ENCODE results near the gene TYSND1. TPM values are rescaled to one million over a fixed set of nuclear protein-coding genes. Genes with fewer than 3 reads are reported as not detected.
"Not testable (repeated sequence)": the region's sequence is repeated elsewhere in the genome, so short reads cannot be mapped to it uniquely, and the experiment has no call there.

TYSND1 gene
- total RNA-seq, 1 donor from 2014 or later: 21.4 TPM

DNA sequence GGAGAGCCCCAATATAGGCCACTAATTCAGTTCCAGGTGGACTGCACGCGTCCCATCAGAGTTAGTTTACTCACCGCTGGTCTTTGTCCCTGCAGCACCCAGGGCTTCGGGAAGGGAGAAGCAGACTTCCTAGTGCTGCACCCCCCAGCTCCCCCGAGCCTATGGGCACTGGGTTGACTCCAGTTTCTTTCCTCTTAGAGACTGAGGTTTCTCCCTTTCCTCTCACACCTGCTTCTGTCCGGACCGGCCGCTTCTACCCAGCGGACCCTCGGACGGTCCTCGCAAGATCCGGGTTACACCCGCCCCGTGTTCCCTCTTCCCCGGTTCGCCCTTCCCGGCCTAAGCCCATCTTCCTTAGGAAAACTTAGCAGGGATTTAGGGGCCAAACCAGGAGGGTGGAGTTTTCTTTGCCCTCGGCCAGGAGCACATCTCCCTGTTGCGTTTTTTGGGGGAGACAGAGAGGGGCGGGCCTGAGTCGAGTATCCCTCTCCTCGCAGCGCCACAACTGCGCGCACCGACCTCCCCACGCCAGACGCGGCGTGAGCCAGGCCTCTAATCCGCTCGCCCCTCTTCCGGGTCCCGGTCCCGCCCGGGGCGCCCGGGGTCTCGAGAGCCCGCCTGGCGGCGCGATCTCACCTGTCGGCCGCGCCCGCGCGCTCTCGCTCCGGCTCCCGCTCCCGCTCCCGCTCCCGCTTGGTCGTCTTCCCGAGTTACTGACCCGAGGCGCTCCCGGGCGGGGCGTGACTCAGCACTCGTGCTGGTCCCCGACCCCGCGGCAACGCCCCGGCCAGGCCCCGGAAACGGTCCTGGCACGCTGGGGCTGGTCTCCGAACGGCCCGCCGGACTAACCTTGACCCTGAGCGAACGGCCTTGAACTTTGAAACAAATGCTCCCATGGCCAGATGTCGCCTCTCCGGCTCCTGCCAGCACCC is 14.1 kb downstream of the TYSND1 start, which contains the start of gene AIFM2:
AIFM2 (minus strand) TSS at position 728 of the 932 bp plus-strand sequence. CDS start 8,741 bp downstream, outside the sequence.
- peak; percentile 68 for DNase-seq (ENCODE audit: low spot score)

- DNase-seq (ENCODE audit: low spot score): no peak
Measured at GRCh38 chr10:70131560-70131937, 15.0 kb downstream of the TYSND1 start.

GRCh38 chr10:70130878-70131559 is 15.5 kb downstream of the TYSND1 start:
- DNase-seq (ENCODE audit: low spot score): no peak

DNA sequence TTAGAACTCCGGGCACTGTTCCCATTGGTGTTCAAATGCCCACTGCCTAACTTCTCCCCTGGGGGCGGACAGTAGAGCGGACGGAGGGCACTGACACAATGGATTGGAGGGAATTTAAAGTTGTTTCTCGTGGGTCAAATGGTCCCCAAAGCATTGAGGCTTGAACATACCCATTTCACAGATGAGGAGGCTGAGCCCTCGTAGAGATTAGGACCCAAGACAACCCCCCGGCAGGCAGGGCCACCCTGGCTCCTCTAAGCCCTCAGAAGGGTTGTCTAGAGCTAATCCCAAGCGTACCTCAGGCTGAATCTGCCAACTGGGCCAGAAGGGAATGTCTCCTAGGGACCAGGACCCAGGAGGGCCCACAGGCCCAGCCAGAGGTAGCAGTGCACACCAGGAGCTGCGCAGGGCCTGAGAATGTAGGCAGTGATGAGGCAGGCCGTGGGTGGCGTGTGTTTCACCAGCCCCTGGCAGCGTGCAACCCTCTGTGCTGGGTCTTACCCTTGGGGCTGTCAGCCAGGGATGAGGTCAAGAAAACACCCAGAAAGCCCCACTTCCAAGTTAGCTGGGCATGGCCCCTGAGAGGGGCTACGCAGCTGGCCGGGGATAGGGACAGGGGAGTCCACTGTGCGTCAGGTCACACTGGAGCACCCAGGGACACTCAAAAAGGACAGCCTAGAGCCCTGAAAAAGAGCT is 19.7 kb downstream of the TYSND1 start:
- no peak for DNase-seq (ENCODE audit: low spot score)

DNA sequence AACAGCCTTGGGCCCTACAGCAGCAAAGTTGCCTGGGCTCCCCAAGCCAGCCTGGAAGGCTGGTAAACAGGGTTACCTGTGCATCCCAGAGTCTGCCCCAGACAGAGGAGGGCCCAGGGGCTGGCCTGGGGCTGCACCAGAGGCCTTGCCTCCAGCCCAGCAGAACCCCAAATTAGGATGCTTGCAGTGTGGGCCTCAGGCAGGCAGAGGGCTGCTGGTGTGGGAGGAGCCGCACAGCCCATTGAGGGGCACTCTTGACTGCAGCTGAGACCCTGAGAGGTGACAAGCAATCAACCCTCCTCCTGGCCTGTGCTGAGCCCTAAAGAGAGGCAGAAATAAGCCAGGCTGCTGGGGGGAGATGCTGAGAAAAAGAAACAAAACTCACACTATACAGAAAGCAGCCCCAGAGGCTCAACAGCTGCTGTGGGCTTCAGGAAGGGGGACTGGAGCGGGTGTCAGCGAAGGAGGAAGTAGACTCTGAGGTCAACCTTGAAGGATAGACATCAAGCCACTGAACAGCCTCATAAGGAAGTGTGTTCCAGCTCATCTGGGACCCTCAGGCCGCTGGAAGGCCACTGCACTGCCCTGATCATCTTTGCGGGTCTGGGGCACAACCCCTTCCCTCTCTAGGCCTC is 20.5 kb downstream of the TYSND1 start:
- no peak for DNase-seq (ENCODE audit: low spot score)

DNA sequence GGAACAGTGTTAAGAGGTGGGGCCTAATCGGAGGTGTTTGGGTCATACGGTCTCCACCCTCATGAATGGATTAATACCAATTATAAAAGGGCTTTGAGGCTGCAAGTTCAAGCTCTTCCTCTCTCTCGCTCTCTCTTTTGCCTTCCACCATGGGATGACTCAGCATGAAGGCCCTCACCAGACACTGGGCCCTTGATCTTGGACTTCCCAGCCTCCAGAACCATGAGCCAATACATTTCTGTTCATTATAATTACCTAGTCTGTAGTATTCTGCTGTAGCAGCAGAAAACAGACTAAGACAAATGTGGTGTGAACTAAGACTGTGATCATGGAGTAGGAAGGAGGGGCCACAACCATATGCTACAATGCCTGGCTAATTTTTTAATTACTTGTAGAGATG is 21.6 kb downstream of the TYSND1 start:
- no peak for DNase-seq (ENCODE audit: low spot score)

- DNase-seq (ENCODE audit: low spot score): no peak
Measured at GRCh38 chr10:70124415-70124814, 22.1 kb downstream of the TYSND1 start.

- no peak for DNase-seq (ENCODE audit: low spot score)
Measured at GRCh38 chr10:70123817-70124216, 22.7 kb downstream of the TYSND1 start.

DNA sequence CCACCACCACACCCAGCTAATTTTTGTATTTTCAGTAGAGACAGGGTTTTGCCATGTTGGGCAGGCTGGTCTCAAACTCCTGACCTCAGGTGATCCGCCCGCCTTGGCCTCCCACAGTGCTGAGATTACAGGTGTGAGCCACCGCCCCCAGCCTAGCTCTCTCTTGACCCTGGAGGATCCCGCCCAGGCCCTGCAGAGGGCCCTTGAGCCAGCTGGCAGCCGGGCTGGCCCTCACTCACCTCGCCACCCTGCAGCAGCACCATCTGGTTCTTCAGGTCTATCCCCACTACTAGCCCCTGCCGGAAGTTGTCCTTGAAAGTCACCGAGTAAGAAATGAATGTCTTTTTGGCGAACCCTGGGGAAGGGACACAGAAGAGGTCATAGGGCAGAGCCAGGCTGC is 23.3 kb downstream of the TYSND1 start:
- not testable (repeated sequence) for DNase-seq (ENCODE audit: low spot score)

- no peak for DNase-seq (ENCODE audit: low spot score)
Measured at GRCh38 chr10:70122742-70123141, 23.8 kb downstream of the TYSND1 start.

GRCh38 chr10:70121281-70121949 is 25.1 kb downstream of the TYSND1 start:
- DNase-seq (ENCODE audit: low spot score): no peak

DNA sequence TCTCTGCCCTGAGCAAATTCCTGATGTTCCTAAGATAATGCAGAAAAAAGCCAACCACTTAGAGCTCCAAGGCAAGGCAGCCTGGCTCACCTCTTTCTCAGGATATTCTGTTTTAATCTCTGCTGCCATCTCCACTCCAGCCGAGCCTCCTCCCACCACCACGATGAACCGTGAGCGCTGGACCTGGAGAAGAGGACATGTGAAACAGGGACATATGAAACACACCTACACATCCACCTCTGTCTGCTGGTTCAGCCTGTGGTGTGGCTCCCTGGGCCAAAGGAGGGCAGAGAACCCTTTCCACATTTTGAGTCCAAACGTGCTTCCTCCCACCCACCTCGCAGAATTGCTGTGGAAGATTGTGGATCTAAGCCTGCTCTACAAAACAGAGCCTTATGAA is 26.1 kb downstream of the TYSND1 start:
- DNase-seq (ENCODE audit: low spot score): no peak

GRCh38 chr10:70119623-70120022 is 26.9 kb downstream of the TYSND1 start:
- DNase-seq (ENCODE audit: low spot score): no peak

GRCh38 chr10:70119197-70119596 is 27.3 kb downstream of the TYSND1 start:
- no peak for DNase-seq (ENCODE audit: low spot score)

- no peak for DNase-seq (ENCODE audit: low spot score)
Measured at GRCh38 chr10:70118196-70118595, 28.3 kb downstream of the TYSND1 start.

- DNase-seq (ENCODE audit: low spot score): no peak
Measured at GRCh38 chr10:70117646-70118045, 28.9 kb downstream of the TYSND1 start.

GRCh38 chr10:70115948-70116682 is 30.4 kb downstream of the TYSND1 start:
- peak; percentile 48 for DNase-seq (ENCODE audit: low spot score)

DNA sequence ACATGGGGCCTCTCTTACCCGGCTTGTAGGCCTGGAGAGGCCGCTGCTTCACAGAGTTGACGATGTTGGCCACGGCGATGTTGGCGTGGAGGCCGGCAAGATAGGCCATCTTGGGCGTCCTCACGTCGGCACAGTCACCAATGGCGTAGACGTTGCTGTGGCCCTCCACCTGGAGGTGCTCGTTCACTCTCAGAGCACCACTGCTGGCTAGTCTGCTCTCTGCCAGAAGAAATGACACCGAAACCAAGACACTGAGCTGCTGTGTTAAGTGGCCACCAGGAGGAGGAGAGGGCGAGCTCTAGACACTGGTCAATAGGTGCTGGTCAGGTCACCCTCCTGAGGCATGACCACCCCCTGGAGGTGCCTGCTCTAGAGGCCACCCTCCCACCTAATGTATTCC is 31.6 kb downstream of the TYSND1 start:
- DNase-seq (ENCODE audit: low spot score): no peak

DNA sequence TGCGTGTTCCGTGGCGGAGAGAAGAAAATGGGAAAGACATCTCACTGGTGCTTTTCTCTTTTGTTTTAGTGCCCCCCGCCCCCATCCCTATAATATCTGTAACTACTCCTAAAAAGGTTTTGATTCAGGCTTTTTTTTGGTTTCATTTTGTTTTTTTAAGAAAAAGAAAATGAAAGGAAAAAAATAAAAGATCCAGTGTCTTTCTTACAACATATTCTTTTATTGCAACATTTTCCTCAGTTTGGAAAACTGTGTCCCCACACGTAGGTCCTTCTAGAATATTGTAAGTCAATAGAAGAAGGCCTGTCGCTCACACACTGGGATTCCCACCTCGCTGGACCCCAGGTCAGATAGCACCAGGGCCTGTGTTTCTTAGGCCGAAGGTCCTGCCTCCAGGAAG is 34.4 kb downstream of the TYSND1 start:
- no peak for DNase-seq (ENCODE audit: low spot score)

DNA sequence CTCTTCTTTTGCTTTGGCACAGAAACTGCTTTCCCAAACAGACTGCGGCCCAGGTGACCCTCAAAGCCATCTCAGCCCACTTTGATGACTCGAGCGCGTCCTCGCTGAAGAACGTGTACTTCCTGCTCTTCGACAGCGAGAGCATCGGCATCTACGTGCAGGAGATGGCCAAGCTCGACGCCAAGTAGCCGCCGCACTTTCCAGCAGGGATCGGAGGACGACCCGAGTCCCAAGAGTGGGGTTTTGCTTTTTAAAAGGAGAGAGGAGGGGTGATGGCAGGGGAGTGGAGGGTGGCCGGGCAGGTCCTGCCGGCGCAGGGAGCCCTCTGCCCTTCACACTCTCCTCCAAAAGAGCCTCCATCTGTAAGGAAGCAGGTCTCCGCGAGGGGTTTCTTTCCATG is 35.0 kb downstream of the TYSND1 start:
- DNase-seq (ENCODE audit: low spot score): no peak
